CD14-positive monocyte (primary cell): ENCODE results near the gene NFKBIE. TPM values are rescaled to one million over a fixed set of nuclear protein-coding genes. Genes with fewer than 3 reads are reported as not detected.

Source experiments
- DNase-seq, 3 donors: peaks; one replicate each; pipeline ENCODE4 v3.0.0-alpha.2; 2011 to 2022
- H2AFZ ChIP-seq: 2 replicates; pipeline ENCODE4 v1.6.0; 2012; ENCODE audit warnings: mild to moderate bottlenecking, low read depth, low read length, inconsistent platforms; ENCODE audit not compliant: insufficient read depth, poor library complexity, severe bottlenecking
- H3K27ac ChIP-seq, 2 donors: 1 replicate in 1 of 2; 2 replicates in 1 of 2; pipeline ENCODE4 v1.5.1; 2012 to 2013; ENCODE audit warnings: low read length in 2 of 2, control low read depth in 1 of 2, inconsistent platforms in 1 of 2, low read depth in 1 of 2, mild to moderate bottlenecking in 1 of 2
- H3K27me3 ChIP-seq, 2 donors: one replicate each; pipeline versions ENCODE4 v1.6.0 to v1.6.1; 2011 to 2013; ENCODE audit warnings: low read length in 2 of 2; ENCODE audit not compliant: control insufficient read depth in 2 of 2, insufficient read depth in 2 of 2
- H3K36me3 ChIP-seq, 2 donors: replicated peaks in 1 of 2; 1 replicate in 1 of 2; 2 replicates in 1 of 2; pipeline versions ENCODE4 v1.5.1 to v1.6.1; 2012 to 2013; ENCODE audit warnings: low read length in 2 of 2, control low read depth in 1 of 2, inconsistent platforms in 1 of 2, mild to moderate bottlenecking in 1 of 2; ENCODE audit not compliant: insufficient read depth in 2 of 2, control insufficient read depth in 1 of 2
- H3K4me1 ChIP-seq, 2 donors: 1 replicate in 1 of 2; 2 replicates in 1 of 2; pipeline versions ENCODE4 v1.5.1 to v1.6.1; 2012 to 2013; ENCODE audit warnings: low read length in 2 of 2, control low read depth in 1 of 2, inconsistent platforms in 1 of 2, mild to moderate bottlenecking in 1 of 2, moderate library complexity in 1 of 2; ENCODE audit not compliant: insufficient read depth in 2 of 2, control insufficient read depth in 1 of 2
- H3K4me2 ChIP-seq: replicated peaks from 2 replicates; pipeline ENCODE3; 2012; ENCODE audit warnings: low read length, moderate library complexity, mild to moderate bottlenecking; ENCODE audit not compliant: poor library complexity, severe bottlenecking; ENCODE audit errors: extremely low read depth
- H3K4me3 ChIP-seq, 3 experiments: fragments of 200-600 bp in 1 of 3; sonication (generic) in 1 of 3; replicated peaks in 1 of 3; 1 replicate in 2 of 3; 2 replicates in 1 of 3; pipeline ENCODE4 v1.5.1; 2011 to 2013; ENCODE audit warnings: low read length in 3 of 3, mild to moderate bottlenecking in 3 of 3, control low read depth in 2 of 3, low read depth in 2 of 3, inconsistent platforms in 1 of 3, moderate library complexity in 1 of 3
- H3K79me2 ChIP-seq: 2 replicates; pipeline ENCODE4 v1.6.0; 2012; ENCODE audit warnings: mild to moderate bottlenecking, control low read depth, inconsistent platforms, low read length, moderate library complexity; ENCODE audit not compliant: insufficient read depth
- H3K9ac ChIP-seq: 2 replicates; pipeline ENCODE4 v1.6.0; 2017; ENCODE audit warnings: low read length, mild to moderate bottlenecking; ENCODE audit not compliant: insufficient read depth, poor library complexity, severe bottlenecking
- H3K9me3 ChIP-seq, 2 donors: replicated peaks in 1 of 2; 1 replicate in 1 of 2; 2 replicates in 1 of 2; pipeline versions ENCODE4 v1.5.1 to v1.6.1; 2012 to 2013; ENCODE audit warnings: low read length in 2 of 2, control low read depth in 1 of 2; ENCODE audit not compliant: control insufficient read depth in 1 of 2, insufficient read depth in 1 of 2
- H4K20me1 ChIP-seq: 2 replicates; pipeline ENCODE4 v1.6.0; 2012; ENCODE audit warnings: mild to moderate bottlenecking, low read length, control low read depth, moderate library complexity; ENCODE audit not compliant: insufficient read depth
- H3K27ac Mint-ChIP-seq, 7 donors: one replicate each; pipeline ENCODE4 v1.8.0; 2020; ENCODE audit warnings: mild to moderate bottlenecking in 7 of 7, mixed read lengths in 7 of 7, moderate library complexity in 6 of 7, inconsistent platforms in 2 of 7
- H3K27me3 Mint-ChIP-seq, 3 donors: one replicate each; pipeline ENCODE4 v1.8.0; 2021 to 2022; ENCODE audit warnings: low read depth in 3 of 3, mild to moderate bottlenecking in 3 of 3, mixed read lengths in 3 of 3, moderate library complexity in 3 of 3, inconsistent platforms in 1 of 3
- H3K36me3 Mint-ChIP-seq, 2 donors: one replicate each; pipeline ENCODE4 v1.8.0; 2020; ENCODE audit warnings: mixed read lengths in 2 of 2, inconsistent platforms in 1 of 2, mild to moderate bottlenecking in 1 of 2
- H3K4me1 Mint-ChIP-seq: one replicate; pipeline ENCODE4 v1.8.0; 2020; ENCODE audit warnings: mild to moderate bottlenecking, mixed read lengths
- H3K4me3 Mint-ChIP-seq, 2 donors: one replicate each; pipeline ENCODE4 v1.8.0; 2020; ENCODE audit warnings: mild to moderate bottlenecking in 2 of 2, mixed read lengths in 2 of 2, moderate library complexity in 1 of 2
- H3K9me3 Mint-ChIP-seq, 7 donors: one replicate each; pipeline ENCODE4 v1.8.0; 2020 to 2022; ENCODE audit warnings: mixed read lengths in 7 of 7, mild to moderate bottlenecking in 6 of 7, moderate library complexity in 6 of 7, inconsistent platforms in 2 of 7
- CTCF ChIP-seq: fragments of 200-600 bp; IDR thresholded peaks from one replicate; pipeline ENCODE4 v1.8.0; 2022; ENCODE audit warnings: antibody characterized with exemption, mild to moderate bottlenecking
- WGBS: methylation state at CpG from one replicate; pipeline ENCODE4 v1.1.5; 2013; ENCODE audit warnings: missing lambda C conversion rate; ENCODE audit not compliant: insufficient coverage; 5-methylcytosine and 5-hydroxymethylcytosine counted together
- intact Hi-C, 2 donors: fragments of 100-400 bp; cut with micrococcal nuclease; formaldehyde crosslinking; loops; one replicate each; pipeline versions ENCODE4 v1.15.0 to v1.15.1; 2023
- polyA plus RNA-seq, 3 donors: library from polyadenylated mRNA; depleted of rRNA in 1 of 3; unstranded in 2 of 3; stranded (reverse) in 1 of 3; fragments of 300-500 nt in 2 of 3; fragments of >200 nt in 1 of 3; fragmentation: Illumina TruSeq in 2 of 3; gene quantifications; 1 replicate in 2 of 3; 2 replicates in 1 of 3; pipeline ENCODE4 v1.2.3, GENCODE V29; 2012 to 2021

Gene NFKBIE
- polyA plus RNA-seq, 3 donors = 19.9 to 108 (median 23.2) TPM

GRCh38 chr6:44255105-44255808 is 10.1 kb downstream of the NFKBIE start:
- Histone ChIP-seq H3K36me3 (peaks cover 70 to 83% of the 10 kb centered on the region in 2 donors), H3K4me2 (no peak overlapping the region), H3K27me3 (no peaks in the 10 kb centered on the region), H3K4me1 (peaks cover 18 to 33% of the 10 kb centered on the region in 2 donors), H3K4me3 (no peak overlapping the region), H3K9me3 (no peaks in the 10 kb centered on the region), H3K79me2 (peaks cover 15% of the 10 kb centered on the region), H4K20me1 (peaks cover 94% of the 10 kb centered on the region), H3K27ac (no peak overlapping the region), H3K9ac (no peak overlapping the region), H2AFZ (no peak overlapping the region)
- 84% methylated on average over 10 of the region's 16 CpGs for WGBS
- peaks cover 73 to 77% of the 10 kb centered on the region in 2 donors for H3K36me3 Mint-ChIP-seq
- no peak for DNase-seq
- intact Hi-C loops = loop anchor here (5.0 kb wide), 3 partner anchors 33 to 158 kb away; partner anchors contain the start of gene SLC29A1 (in 2 of the 2)
- peak overlapping the region in 1 of 2 donors; percentile 1 for H3K4me3 Mint-ChIP-seq
- no peak for TF ChIP-seq CTCF
- H3K27me3 Mint-ChIP-seq = peaks cover 0 to 6% (median 2%) of the 10 kb centered on the region in 3 donors
- peak overlapping the region in 3 of 7 donors; percentile 54 to 72 (median 60) for H3K27ac Mint-ChIP-seq
- peaks cover 46% of the 10 kb centered on the region for H3K4me1 Mint-ChIP-seq
- no peaks in the 10 kb centered on the region for H3K9me3 Mint-ChIP-seq

- Histone ChIP-seq H3K79me2 (peaks cover 17% of the 10 kb centered on the region), H3K9ac (no peak overlapping the region), H3K4me1 (peaks cover 18 to 38% of the 10 kb centered on the region in 2 donors), H3K27me3 (no peaks in the 10 kb centered on the region), H3K36me3 (peaks cover 70 to 83% of the 10 kb centered on the region in 2 donors), H4K20me1 (peaks cover 94% of the 10 kb centered on the region), H3K4me3 (no peak overlapping the region), H3K9me3 (no peaks in the 10 kb centered on the region), H2AFZ (no peak overlapping the region), H3K4me2 (no peak overlapping the region), H3K27ac (no peak overlapping the region)
- 96% methylated on average over 4 of the region's 12 CpGs for WGBS
- Mint-ChIP-seq H3K9me3 (no peaks in the 10 kb centered on the region), H3K4me3 (no peak overlapping the region), H3K4me1 (peaks cover 46% of the 10 kb centered on the region), H3K36me3 (peaks cover 73 to 77% of the 10 kb centered on the region in 2 donors), H3K27ac (peak overlapping the region in 1 of 7 donors; percentile 61), H3K27me3 (peaks cover 0 to 6% (median 2%) of the 10 kb centered on the region in 3 donors)
- no peak for DNase-seq
- no peak for TF ChIP-seq CTCF
- intact Hi-C loops = loop anchor here (5.0 kb wide), 3 partner anchors 32 to 157 kb away; partner anchors contain the start of gene SLC29A1 (in 2 of the 2)
These were observed 10.9 kb downstream of the NFKBIE start for GRCh38 chr6:44254191-44255104.
